GM23248 (cell line): ENCODE measurements around the gene RUNDC3A.

Experiments used
- EZH2 ChIP-seq: fragments of 200-600 bp; sonication (generic); IDR thresholded peaks from 2 replicates; pipeline ENCODE4 v1.6.1; 2018; ENCODE audit warnings: antibody characterized with exemption, mild to moderate bottlenecking; ENCODE audit not compliant: insufficient read depth, poor library complexity, severe bottlenecking
- EZH2phosphoT487 ChIP-seq: fragments of 200-600 bp; sonication (generic); IDR thresholded peaks from 2 replicates; pipeline ENCODE4 v1.6.1; 2018; ENCODE audit warnings: antibody characterized with exemption, moderate library complexity, mild to moderate bottlenecking, low read depth; ENCODE audit not compliant: insufficient read depth

DNA sequence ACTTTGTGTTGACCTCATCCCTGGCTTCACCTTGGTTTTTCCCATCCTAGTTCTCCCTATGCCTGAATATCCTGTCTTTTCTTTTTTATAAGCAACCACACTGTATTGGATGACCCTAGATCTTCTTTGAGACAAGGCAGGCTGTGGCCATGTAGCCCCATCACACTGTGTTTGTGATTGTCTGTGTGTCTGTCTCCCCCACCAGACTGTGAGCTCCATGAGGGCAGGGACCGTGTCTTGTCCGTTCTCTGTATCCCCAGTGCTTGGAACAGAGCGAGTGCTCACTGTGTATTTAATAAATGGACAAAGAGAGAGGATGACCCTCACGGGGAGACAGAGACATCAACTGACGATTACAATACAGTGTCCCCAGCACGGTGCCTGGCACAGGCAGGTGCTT, 9.1 kb downstream of the RUNDC3A start:
- no peak for TF ChIP-seq EZH2phosphoT487
- no peak for TF ChIP-seq EZH2
